IMR-90 (cell line): ENCODE results near the gene ATXN10.

Experiments
- NFE2L2 ChIP-seq: fragments of 150-350 bp; IDR thresholded peaks from 2 replicates; pipeline ENCODE4 v1.6.1; 2016; ENCODE audit warnings: low read depth, mild to moderate bottlenecking, low read length
- POLR2A ChIP-seq: IDR thresholded peaks from 2 replicates; pipeline ENCODE4 v1.6.1; 2012; ENCODE audit warnings: mild to moderate bottlenecking, low read depth, low read length
- RAD21 ChIP-seq: IDR thresholded peaks from 2 replicates; pipeline ENCODE4 v1.6.1; 2012; ENCODE audit warnings: low read length, improper control_type of control experiment
- RCOR1 ChIP-seq: IDR thresholded peaks from 2 replicates; pipeline ENCODE4 v1.6.1; 2012; ENCODE audit warnings: mild to moderate bottlenecking, low read length, improper control_type of control experiment; ENCODE audit not compliant: insufficient replicate concordance
- TF ChIP-seq, protein P1 (sequence below): conservative IDR thresholded peaks from 2 replicates; pipeline ENCODE4 v1.5.1; 2012; ENCODE audit warnings: mild to moderate bottlenecking, low read depth, low read length, improper control_type of control experiment

DNA sequence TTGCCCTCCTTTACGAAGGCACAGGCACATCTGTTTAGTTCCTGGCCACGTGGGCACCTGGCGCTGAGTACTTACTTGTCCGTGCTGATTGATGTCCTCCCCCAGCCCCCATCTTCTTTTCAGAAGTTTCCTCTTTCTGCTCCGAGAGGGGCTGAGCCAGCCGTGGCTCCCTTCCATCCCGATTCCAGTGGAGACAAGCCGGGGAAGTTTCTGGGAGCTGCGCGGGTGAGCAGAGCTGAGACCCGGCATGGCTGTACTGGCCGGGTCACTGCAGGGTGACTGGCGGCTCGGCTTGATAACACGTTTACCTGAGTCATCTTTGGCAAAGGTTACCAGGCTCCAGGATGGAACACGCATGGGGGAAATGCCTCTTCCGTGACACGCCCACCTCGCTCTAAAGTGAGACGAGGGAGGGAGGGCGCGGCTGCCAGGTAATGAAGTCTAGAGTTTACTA, 45.4 kb upstream of the ATXN10 start:
- TF ChIP-seq, protein P1, sequence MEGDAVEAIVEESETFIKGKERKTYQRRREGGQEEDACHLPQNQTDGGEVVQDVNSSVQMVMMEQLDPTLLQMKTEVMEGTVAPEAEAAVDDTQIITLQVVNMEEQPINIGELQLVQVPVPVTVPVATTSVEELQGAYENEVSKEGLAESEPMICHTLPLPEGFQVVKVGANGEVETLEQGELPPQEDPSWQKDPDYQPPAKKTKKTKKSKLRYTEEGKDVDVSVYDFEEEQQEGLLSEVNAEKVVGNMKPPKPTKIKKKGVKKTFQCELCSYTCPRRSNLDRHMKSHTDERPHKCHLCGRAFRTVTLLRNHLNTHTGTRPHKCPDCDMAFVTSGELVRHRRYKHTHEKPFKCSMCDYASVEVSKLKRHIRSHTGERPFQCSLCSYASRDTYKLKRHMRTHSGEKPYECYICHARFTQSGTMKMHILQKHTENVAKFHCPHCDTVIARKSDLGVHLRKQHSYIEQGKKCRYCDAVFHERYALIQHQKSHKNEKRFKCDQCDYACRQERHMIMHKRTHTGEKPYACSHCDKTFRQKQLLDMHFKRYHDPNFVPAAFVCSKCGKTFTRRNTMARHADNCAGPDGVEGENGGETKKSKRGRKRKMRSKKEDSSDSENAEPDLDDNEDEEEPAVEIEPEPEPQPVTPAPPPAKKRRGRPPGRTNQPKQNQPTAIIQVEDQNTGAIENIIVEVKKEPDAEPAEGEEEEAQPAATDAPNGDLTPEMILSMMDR: no peak
- TF ChIP-seq POLR2A: no peak
- TF ChIP-seq RAD21: no peak
- TF ChIP-seq RCOR1: no peak
- no peak for TF ChIP-seq NFE2L2
